ENCODE measurements around the gene LMX1B.

Gene LMX1B

GRCh38 chr9:126661521-126662251 lies 48.0 kb downstream of the LMX1B start:
- DNase-seq = peak; percentile 16

- DNase-seq = no peak
These were observed 49.9 kb downstream of the LMX1B start for GRCh38 chr9:126663661-126664072.

GRCh38 chr9:126664900-126665643 lies 51.3 kb downstream of the LMX1B start:
- DNase-seq = no peak

- DNase-seq = no peak
These were observed 51.9 kb downstream of the LMX1B start for GRCh38 chr9:126665644-126666035.

GRCh38 chr9:126666155-126666803 lies 52.6 kb downstream of the LMX1B start:
- DNase-seq = no peak

GRCh38 chr9:126667190-126668055 lies 53.7 kb downstream of the LMX1B start:
- DNase-seq = peak; percentile 32

GRCh38 chr9:126668058-126668457 lies 54.3 kb downstream of the LMX1B start:
- no peak for DNase-seq

GRCh38 chr9:126669108-126669507 lies 55.4 kb downstream of the LMX1B start:
- no peak for DNase-seq

- DNase-seq = no peak
These were observed 56.5 kb downstream of the LMX1B start for GRCh38 chr9:126670270-126670669.

GRCh38 chr9:126671381-126671831 lies 57.7 kb downstream of the LMX1B start:
- DNase-seq = peak; percentile 47

- DNase-seq = no peak
These were observed 58.3 kb downstream of the LMX1B start for GRCh38 chr9:126671983-126672382.

GRCh38 chr9:126672634-126673284 lies 59.0 kb downstream of the LMX1B start:
- DNase-seq = no peak

GRCh38 chr9:126673689-126674364 lies 60.1 kb downstream of the LMX1B start:
- DNase-seq = peak; percentile 79

- DNase-seq = no peak
These were observed 60.8 kb downstream of the LMX1B start for GRCh38 chr9:126674365-126675146.

- no peak for DNase-seq
These were observed 61.4 kb downstream of the LMX1B start for GRCh38 chr9:126675147-126675467.

GRCh38 chr9:126676102-126676684 lies 62.5 kb downstream of the LMX1B start:
- DNase-seq = no peak

- no peak for DNase-seq
These were observed 63.0 kb downstream of the LMX1B start for GRCh38 chr9:126676685-126677143.

GRCh38 chr9:126677188-126678084 lies 63.7 kb downstream of the LMX1B start:
- no peak for DNase-seq

GRCh38 chr9:126678989-126679388 lies 65.3 kb downstream of the LMX1B start:
- DNase-seq = no peak

Data from NCI-H748 treated with DMSO at 0.1 percent for 48 hours (cell line).